Upper lobe of left lung (tissue), 4 donors: ENCODE data around the gene SULT1A1.
"Not testable (repeated sequence)": the region's sequence is repeated elsewhere in the genome, so short reads cannot be mapped to it uniquely, and the experiment has no call there.

ENCODE experiments used
- POLR2A ChIP-seq, 4 donors: fragments of 450-650 bp; IDR thresholded peaks; one replicate each; pipeline ENCODE4 v1.5.1; 2016 to 2017; ENCODE audit warnings: antibody characterized with exemption in 4 of 4, mild to moderate bottlenecking in 2 of 4
- POLR2AphosphoS5 ChIP-seq, 2 donors: sonication (generic); formaldehyde crosslinking; IDR thresholded peaks; one replicate each; pipeline ENCODE4 v1.5.1; 2017; ENCODE audit warnings: antibody characterized with exemption in 2 of 2
- TF ChIP-seq, protein P1 (sequence below), 6 experiments: fragments of 450-650 bp in 4 of 6; fragments of 200-600 bp in 2 of 6; sonication (generic) in 2 of 6; IDR thresholded peaks; one replicate each; pipeline ENCODE4 v1.5.1; 2016 to 2019; ENCODE audit warnings: antibody characterized with exemption in 6 of 6

DNA sequence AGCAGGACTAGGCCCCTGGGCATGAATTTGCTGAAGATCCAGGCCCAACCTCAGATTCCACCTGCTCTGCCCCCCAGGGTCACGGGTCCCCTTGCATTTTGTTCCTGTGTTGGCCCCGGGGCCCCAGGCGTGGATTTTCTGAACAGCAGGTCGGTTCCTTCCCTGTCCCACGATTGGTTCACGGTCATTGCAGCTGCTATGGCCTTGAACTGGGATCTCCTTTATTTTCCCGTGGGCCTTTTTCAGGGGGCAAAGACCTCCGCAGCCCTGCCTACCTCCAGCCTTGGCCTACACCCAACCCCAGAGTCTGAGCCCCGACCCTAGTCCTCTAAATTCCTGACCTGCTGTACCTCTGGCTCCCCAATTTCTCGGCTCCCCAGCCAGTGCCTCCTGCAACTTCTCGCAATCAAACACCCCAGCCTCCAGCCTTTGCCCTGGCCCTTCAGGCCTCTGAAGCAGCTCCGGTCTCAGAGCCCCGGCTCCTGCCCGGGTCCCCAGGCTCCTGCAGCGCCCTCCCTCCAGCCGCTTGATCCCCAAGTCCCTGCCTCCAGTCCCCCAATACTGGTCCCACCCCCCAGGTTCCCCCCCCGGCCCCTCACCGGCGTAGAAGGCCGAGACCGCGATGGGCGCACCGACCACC is 12.8 kb upstream of the SULT1A1 start:
- TF ChIP-seq, protein P1, sequence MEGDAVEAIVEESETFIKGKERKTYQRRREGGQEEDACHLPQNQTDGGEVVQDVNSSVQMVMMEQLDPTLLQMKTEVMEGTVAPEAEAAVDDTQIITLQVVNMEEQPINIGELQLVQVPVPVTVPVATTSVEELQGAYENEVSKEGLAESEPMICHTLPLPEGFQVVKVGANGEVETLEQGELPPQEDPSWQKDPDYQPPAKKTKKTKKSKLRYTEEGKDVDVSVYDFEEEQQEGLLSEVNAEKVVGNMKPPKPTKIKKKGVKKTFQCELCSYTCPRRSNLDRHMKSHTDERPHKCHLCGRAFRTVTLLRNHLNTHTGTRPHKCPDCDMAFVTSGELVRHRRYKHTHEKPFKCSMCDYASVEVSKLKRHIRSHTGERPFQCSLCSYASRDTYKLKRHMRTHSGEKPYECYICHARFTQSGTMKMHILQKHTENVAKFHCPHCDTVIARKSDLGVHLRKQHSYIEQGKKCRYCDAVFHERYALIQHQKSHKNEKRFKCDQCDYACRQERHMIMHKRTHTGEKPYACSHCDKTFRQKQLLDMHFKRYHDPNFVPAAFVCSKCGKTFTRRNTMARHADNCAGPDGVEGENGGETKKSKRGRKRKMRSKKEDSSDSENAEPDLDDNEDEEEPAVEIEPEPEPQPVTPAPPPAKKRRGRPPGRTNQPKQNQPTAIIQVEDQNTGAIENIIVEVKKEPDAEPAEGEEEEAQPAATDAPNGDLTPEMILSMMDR (IDR thresholded peaks at IDR 0.05) = not testable (repeated sequence)
- not testable (repeated sequence) for TF ChIP-seq POLR2A, POLR2AphosphoS5 (IDR thresholded peaks at IDR 0.05)
